Stomach (tissue), 9 donors: ENCODE data around the gene TRPM3. TPM values are rescaled to one million over a fixed set of nuclear protein-coding genes. Genes with fewer than 3 reads are reported as not detected.

Experiments used
- DNase-seq, 2 donors: peaks; one replicate each; pipeline versions ENCODE4 v3.0.0 to v3.0.0-alpha.2; 2013 to 2019
- H3K27ac ChIP-seq, 5 donors: fragments of 200-600 bp in 4 of 5; sonication (generic) in 4 of 5; one replicate each; pipeline ENCODE4 v1.5.1; 2013 to 2019; ENCODE audit warnings: mild to moderate bottlenecking in 1 of 5, moderate library complexity in 1 of 5
- H3K27me3 ChIP-seq, 3 donors: fragments of 200-600 bp; sonication (generic); one replicate each; pipeline ENCODE4 v1.5.1; 2017 to 2019; ENCODE audit warnings: mixed run types in 1 of 3
- H3K36me3 ChIP-seq, 4 donors: fragments of 200-600 bp; sonication (generic); 1 replicate in 3 of 4; 2 replicates in 1 of 4; pipeline ENCODE4 v1.5.1; 2016 to 2019
- H3K4me1 ChIP-seq, 4 donors: fragments of 200-600 bp; sonication (generic); one replicate each; pipeline ENCODE4 v1.5.1; 2016 to 2019
- H3K4me3 ChIP-seq, 4 donors: fragments of 200-600 bp; sonication (generic) in 3 of 4; one replicate each; pipeline ENCODE4 v1.5.1; 2016 to 2019; ENCODE audit warnings: mild to moderate bottlenecking in 1 of 4
- H3K9me3 ChIP-seq, 4 donors: fragments of 200-600 bp; sonication (generic); one replicate each; pipeline ENCODE4 v1.5.1; 2016 to 2019
- EP300 ChIP-seq: sonication (generic); formaldehyde crosslinking; IDR thresholded peaks from one replicate; pipeline ENCODE4 v1.6.1; 2017; ENCODE audit warnings: antibody characterized with exemption
- POLR2A ChIP-seq, 4 donors: fragments of 450-650 bp; IDR thresholded peaks; one replicate each; pipeline ENCODE4 v1.6.1; 2016; ENCODE audit warnings: antibody characterized with exemption in 4 of 4, control low read depth in 2 of 4, mild to moderate bottlenecking in 1 of 4, moderate library complexity in 1 of 4
- POLR2AphosphoS5 ChIP-seq, 3 donors: sonication (generic); formaldehyde crosslinking; IDR thresholded peaks; one replicate each; pipeline ENCODE4 v1.6.1; 2016; ENCODE audit warnings: antibody characterized with exemption in 3 of 3
- WGBS, 5 donors: extraction: QIAGEN DNeasy Blood & Tissue Kit in 3 of 5; methylation state at CpG; one replicate each; pipeline versions ENCODE4 v1.1.5 to v1.1.7; 2013 to 2018; 5-methylcytosine and 5-hydroxymethylcytosine counted together
- intact Hi-C: fragments of 100-400 bp; cut with DNase I; formaldehyde crosslinking; loops from one replicate; pipeline ENCODE4 v1.15.1; 2023; ENCODE audit warnings: low total_unique reads
- polyA plus RNA-seq, 3 donors: library from polyadenylated mRNA; stranded (reverse); fragments of 200-250 nt; gene quantifications; one replicate each; pipeline ENCODE4 v1.2.3, GENCODE V29; 2013
- total RNA-seq, 5 donors: library from RNA; depleted of rRNA; stranded (reverse); fragments of >200 nt; gene quantifications; one replicate each; pipeline versions ENCODE4 v1.1.0 to v1.2.3, GENCODE V29; 2014 to 2016
- TF ChIP-seq, protein P1 (sequence below), 7 experiments: fragments of 450-650 bp in 4 of 7; fragments of 200-600 bp in 3 of 7; sonication (generic) in 3 of 7; IDR thresholded peaks; one replicate each; pipeline ENCODE4 v1.5.1; 2016 to 2019; ENCODE audit warnings: antibody characterized with exemption in 7 of 7, control low read depth in 2 of 7, mild to moderate bottlenecking in 1 of 7
- donor health status: healthy with polysubstance abuse.
- donor health status: Bipolar disorder and iron deficiency.
- donor health status: healthy.

The TRPM3 gene
- total and polyA plus RNA-seq, 8 donors = 0.03 to 6.2 (median 1.5) TPM

DNA sequence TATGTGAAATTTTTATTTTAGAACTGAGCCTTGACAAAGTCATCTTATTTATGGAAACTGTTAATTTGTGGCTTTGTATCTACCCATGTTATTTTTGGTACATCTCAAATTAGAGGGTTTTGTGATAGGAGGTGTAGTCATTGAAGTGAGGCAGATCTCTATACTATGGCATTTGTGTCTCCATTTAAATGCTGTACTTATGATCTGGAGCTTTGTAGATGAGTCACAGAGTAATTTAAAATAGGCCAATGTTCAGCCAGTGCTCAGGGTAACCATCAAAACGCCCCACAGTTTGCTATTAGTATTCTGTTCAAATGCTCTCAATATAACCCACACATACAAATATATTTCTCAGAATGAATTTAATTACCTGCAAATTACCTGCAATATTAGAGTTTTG is 355.5 kb downstream of the TRPM3 start:
- intact Hi-C loops = no loop called here
- Histone ChIP-seq H3K27ac (no peak overlapping the region), H3K27me3 (no peaks in the 10 kb centered on the region), H3K9me3 (no peaks in the 10 kb centered on the region), H3K4me1 (no peaks in the 10 kb centered on the region), H3K36me3 (no peaks in the 10 kb centered on the region), H3K4me3 (no peak overlapping the region)
- no peak for DNase-seq
- WGBS, 5 donors = 69 to 89% (median 80%) methylated on average over 1 of the region's 1 CpG
- TF ChIP-seq POLR2A (IDR thresholded peaks at IDR 0.05) (no peak), EP300 (no peak), POLR2AphosphoS5 (IDR thresholded peaks at IDR 0.05) (no peak)
- TF ChIP-seq, protein P1, sequence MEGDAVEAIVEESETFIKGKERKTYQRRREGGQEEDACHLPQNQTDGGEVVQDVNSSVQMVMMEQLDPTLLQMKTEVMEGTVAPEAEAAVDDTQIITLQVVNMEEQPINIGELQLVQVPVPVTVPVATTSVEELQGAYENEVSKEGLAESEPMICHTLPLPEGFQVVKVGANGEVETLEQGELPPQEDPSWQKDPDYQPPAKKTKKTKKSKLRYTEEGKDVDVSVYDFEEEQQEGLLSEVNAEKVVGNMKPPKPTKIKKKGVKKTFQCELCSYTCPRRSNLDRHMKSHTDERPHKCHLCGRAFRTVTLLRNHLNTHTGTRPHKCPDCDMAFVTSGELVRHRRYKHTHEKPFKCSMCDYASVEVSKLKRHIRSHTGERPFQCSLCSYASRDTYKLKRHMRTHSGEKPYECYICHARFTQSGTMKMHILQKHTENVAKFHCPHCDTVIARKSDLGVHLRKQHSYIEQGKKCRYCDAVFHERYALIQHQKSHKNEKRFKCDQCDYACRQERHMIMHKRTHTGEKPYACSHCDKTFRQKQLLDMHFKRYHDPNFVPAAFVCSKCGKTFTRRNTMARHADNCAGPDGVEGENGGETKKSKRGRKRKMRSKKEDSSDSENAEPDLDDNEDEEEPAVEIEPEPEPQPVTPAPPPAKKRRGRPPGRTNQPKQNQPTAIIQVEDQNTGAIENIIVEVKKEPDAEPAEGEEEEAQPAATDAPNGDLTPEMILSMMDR (IDR thresholded peaks at IDR 0.05) = no peak

DNA sequence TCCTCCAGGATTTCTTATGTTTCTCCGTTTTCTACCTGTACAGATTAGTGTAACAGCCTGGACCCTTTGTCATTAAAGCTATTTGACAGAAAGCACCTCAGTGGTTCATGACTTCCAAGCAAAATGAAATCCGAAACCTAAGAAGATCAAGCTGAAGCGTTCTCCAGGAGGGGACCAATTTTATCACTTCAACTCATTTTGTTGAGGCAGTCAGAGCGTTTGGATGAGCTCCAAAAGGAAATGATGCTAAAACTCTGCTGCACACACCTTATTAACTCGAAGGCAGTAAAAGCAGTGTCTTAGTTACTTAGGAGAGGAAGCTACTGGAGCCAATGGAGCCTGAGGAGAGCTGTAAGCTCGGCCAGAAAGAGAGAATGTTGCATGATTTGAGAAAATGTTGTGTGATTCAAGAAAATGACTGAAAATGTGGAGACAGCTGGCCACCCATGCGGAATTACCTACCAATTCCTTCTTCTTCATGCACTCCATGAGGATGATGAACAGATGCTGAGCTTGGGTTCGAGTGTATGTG is 360.2 kb downstream of the TRPM3 start:
- TF ChIP-seq, protein P1 (IDR thresholded peaks at IDR 0.05) = no peak
- TF ChIP-seq EP300 (no peak), POLR2A (IDR thresholded peaks at IDR 0.05) (no peak), POLR2AphosphoS5 (IDR thresholded peaks at IDR 0.05) (no peak)
- H3K27ac ChIP-seq = no peak overlapping the region
- no peaks in the 10 kb centered on the region for H3K4me1 ChIP-seq
- H3K36me3 ChIP-seq = no peaks in the 10 kb centered on the region
- no peaks in the 10 kb centered on the region for H3K27me3 ChIP-seq
- 45 to 59% (median 51%) methylated on average over 8 of the region's 8 CpGs for WGBS, 5 donors
- DNase-seq = peak in 1 of 2 donors; percentile 9
- intact Hi-C loops = no loop called here
- H3K4me3 ChIP-seq = no peak overlapping the region
- no peaks in the 10 kb centered on the region for H3K9me3 ChIP-seq

DNA sequence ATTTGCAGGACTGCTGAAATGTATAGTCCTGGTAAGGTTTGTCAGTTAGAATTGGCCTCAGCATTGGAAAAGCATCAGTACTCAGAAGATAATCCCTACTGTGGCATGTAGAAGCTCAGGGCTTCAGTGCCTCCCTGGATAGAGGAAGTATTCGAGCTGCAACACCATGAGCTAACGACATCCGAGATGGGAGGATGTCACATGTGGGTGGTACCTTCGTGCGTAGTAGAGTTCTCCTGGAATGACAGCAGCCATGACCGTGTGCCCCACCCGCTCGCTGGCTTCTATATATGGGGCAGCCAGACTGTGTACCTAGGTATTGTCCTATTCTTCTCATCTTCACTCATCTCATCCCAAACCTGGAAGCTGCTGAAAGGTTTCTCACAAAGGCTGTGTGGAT is 361.2 kb downstream of the TRPM3 start:
- intact Hi-C loops = no loop called here
- no peak overlapping the region for H3K27ac ChIP-seq
- TF ChIP-seq, protein P1 (IDR thresholded peaks at IDR 0.05) = no peak
- no peak for TF ChIP-seq POLR2AphosphoS5 (IDR thresholded peaks at IDR 0.05)
- no peaks in the 10 kb centered on the region for H3K36me3 ChIP-seq
- H3K4me1 ChIP-seq = no peaks in the 10 kb centered on the region
- no peaks in the 10 kb centered on the region for H3K9me3 ChIP-seq
- DNase-seq = no peak
- 86 to 95% (median 90%) methylated on average over 8 of the region's 8 CpGs for WGBS, 5 donors
- H3K27me3 ChIP-seq = no peaks in the 10 kb centered on the region
- H3K4me3 ChIP-seq = no peak overlapping the region

DNA sequence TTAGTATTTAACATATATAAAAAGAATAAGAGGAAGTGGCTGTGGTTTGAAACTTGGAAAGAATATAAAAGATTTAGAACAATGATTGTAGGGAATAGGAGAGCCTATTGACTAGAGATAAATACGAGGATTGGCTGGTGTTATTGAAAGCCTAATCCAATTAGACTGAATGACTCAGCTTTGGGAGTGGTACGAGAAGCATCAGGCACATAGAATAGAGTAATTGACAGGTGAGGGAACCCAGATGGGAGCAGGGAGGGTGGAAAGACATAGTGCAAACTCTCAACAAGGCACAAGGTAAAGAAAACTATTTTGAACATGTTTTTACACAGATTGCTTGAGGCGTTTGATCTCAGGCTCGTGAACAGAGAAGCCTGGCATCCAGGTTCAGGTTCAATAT is 368.1 kb downstream of the TRPM3 start:
- H3K27me3 ChIP-seq = no peaks in the 10 kb centered on the region
- TF ChIP-seq POLR2A (IDR thresholded peaks at IDR 0.05) (no peak), POLR2AphosphoS5 (IDR thresholded peaks at IDR 0.05) (no peak), EP300 (no peak)
- TF ChIP-seq, protein P1 (IDR thresholded peaks at IDR 0.05) = no peak
- no peaks in the 10 kb centered on the region for H3K36me3 ChIP-seq
- intact Hi-C loops = no loop called here
- DNase-seq = peak in 1 of 2 donors; percentile 13
- no peaks in the 10 kb centered on the region for H3K9me3 ChIP-seq
- no peak overlapping the region for H3K27ac ChIP-seq
- H3K4me3 ChIP-seq = no peak overlapping the region
- 59 to 66% (median 64%) methylated on average over 4 of the region's 4 CpGs for WGBS, 5 donors
- H3K4me1 ChIP-seq = no peaks in the 10 kb centered on the region
